ENCODE measurements around the gene ZBTB47.

The ZBTB47 gene

DNA sequence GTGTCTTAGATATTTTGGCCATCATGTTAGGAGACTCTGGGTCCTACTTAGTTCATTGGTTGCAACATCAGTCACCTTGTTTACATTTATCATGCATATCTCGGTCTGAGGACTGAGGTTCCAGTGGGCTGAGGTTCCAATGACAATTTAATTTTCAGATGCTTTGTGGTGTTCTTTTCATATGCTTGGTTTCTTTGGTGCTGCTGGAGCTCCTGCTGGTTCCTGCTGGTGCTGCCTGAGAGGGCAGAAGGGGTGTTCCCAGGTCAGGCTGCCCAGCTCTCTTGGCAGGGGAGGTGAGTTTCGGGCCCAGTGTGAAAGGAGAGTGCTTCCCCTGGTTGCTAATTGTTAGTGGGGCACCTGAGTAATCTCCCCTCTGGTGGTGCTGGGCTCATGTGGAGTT lies 24.9 kb downstream of the ZBTB47 start:
- no peak for TF ChIP-seq EZH2 (IDR thresholded peaks at IDR 0.05; ENCODE audit: borderline replicate concordance, low read depth, low read length, severe bottlenecking)
- TF ChIP-seq, protein P1, sequence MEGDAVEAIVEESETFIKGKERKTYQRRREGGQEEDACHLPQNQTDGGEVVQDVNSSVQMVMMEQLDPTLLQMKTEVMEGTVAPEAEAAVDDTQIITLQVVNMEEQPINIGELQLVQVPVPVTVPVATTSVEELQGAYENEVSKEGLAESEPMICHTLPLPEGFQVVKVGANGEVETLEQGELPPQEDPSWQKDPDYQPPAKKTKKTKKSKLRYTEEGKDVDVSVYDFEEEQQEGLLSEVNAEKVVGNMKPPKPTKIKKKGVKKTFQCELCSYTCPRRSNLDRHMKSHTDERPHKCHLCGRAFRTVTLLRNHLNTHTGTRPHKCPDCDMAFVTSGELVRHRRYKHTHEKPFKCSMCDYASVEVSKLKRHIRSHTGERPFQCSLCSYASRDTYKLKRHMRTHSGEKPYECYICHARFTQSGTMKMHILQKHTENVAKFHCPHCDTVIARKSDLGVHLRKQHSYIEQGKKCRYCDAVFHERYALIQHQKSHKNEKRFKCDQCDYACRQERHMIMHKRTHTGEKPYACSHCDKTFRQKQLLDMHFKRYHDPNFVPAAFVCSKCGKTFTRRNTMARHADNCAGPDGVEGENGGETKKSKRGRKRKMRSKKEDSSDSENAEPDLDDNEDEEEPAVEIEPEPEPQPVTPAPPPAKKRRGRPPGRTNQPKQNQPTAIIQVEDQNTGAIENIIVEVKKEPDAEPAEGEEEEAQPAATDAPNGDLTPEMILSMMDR (IDR thresholded peaks at IDR 0.05; ENCODE audit: borderline replicate concordance, extremely low read depth, low read length, poor library complexity, severe bottlenecking) = no peak
- Histone ChIP-seq H3K36me3 (ENCODE audit: insufficient read depth, low read length) (no peaks in the 10 kb centered on the region), H3K79me2 (ENCODE audit: insufficient read depth, low read length) (no peaks in the 10 kb centered on the region)

DNA sequence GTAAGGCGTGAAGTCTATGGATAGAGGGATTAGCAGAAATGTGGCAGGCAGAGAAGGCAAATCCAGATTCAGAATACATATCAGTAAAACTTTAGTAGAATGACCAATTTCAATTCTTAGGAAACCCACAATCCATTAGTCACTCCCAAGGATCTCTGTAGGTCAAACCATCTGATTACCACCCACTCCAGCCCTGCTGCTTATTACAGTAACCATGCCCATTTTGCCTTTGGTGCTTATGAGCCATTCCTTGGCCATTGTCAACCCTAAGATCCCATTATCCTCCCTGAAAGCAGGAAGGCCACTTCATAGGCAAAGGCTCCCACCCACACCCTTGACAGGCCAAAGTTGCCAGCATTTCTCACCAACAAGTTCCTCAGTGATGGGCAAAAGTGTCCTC lies 26.8 kb downstream of the ZBTB47 start:
- no peaks in the 10 kb centered on the region for H3K79me2 ChIP-seq (ENCODE audit: insufficient read depth, low read length)
- no peak overlapping the region for H3K4me3 ChIP-seq (ENCODE audit: low read depth in 1 of 2, low read length in 2 of 2)
- no peaks in the 10 kb centered on the region for H3K4me1 ChIP-seq (ENCODE audit: insufficient read depth, low read length)
- H3K9me3 ChIP-seq (ENCODE audit: insufficient read depth, low read length, severe bottlenecking) = no peaks in the 10 kb centered on the region
- no peak for ATAC-seq (ENCODE audit: insufficient read depth, low read depth)
- H3K27ac ChIP-seq (ENCODE audit: low read length) = no peak overlapping the region
- no peak overlapping the region for H3K4me2 ChIP-seq (ENCODE audit: insufficient read depth, low read length)
- H4K20me1 ChIP-seq (ENCODE audit: insufficient read depth, low read length) = no peaks in the 10 kb centered on the region
- H2AFZ ChIP-seq (ENCODE audit: low read depth, low read length) = no peak overlapping the region
- no peak for DNase-seq
- peaks cover 7% of the 10 kb centered on the region for H3K27me3 ChIP-seq (ENCODE audit: insufficient read depth, low read length, poor library complexity)
- H3K36me3 ChIP-seq (ENCODE audit: insufficient read depth, low read length) = no peaks in the 10 kb centered on the region
- TF ChIP-seq EZH2 (IDR thresholded peaks at IDR 0.05; ENCODE audit: borderline replicate concordance, low read depth, low read length, severe bottlenecking) = no peak
- TF ChIP-seq, protein P1 (IDR thresholded peaks at IDR 0.05; ENCODE audit: borderline replicate concordance, extremely low read depth, low read length, poor library complexity, severe bottlenecking) = no peak
- no peak overlapping the region for H3K9ac ChIP-seq (ENCODE audit: low read depth, low read length)

More for the DNA sequence above, 24.9 kb downstream of the ZBTB47 start:
- Histone ChIP-seq H3K4me3 (ENCODE audit: low read depth in 1 of 2, low read length in 2 of 2) (no peak overlapping the region), H3K4me1 (ENCODE audit: insufficient read depth, low read length) (no peaks in the 10 kb centered on the region), H2AFZ (ENCODE audit: low read depth, low read length) (no peak overlapping the region), H3K27ac (ENCODE audit: low read length) (no peak overlapping the region), H3K4me2 (ENCODE audit: insufficient read depth, low read length) (no peak overlapping the region), H3K9ac (ENCODE audit: low read depth, low read length) (no peak overlapping the region), H4K20me1 (ENCODE audit: insufficient read depth, low read length) (no peaks in the 10 kb centered on the region), H3K27me3 (ENCODE audit: insufficient read depth, low read length, poor library complexity) (peaks cover 7% of the 10 kb centered on the region), H3K9me3 (ENCODE audit: insufficient read depth, low read length, severe bottlenecking) (no peaks in the 10 kb centered on the region)
- no peak for DNase-seq
- ATAC-seq (ENCODE audit: insufficient read depth, low read depth) = no peak

- no peak for DNase-seq
- Histone ChIP-seq H3K27me3 (ENCODE audit: insufficient read depth, low read length, poor library complexity) (peaks cover 7% of the 10 kb centered on the region), H3K36me3 (ENCODE audit: insufficient read depth, low read length) (no peaks in the 10 kb centered on the region), H4K20me1 (ENCODE audit: insufficient read depth, low read length) (no peaks in the 10 kb centered on the region), H3K9me3 (ENCODE audit: insufficient read depth, low read length, severe bottlenecking) (no peaks in the 10 kb centered on the region), H3K4me2 (ENCODE audit: insufficient read depth, low read length) (no peak overlapping the region), H3K4me3 (ENCODE audit: low read depth in 1 of 2, low read length in 2 of 2) (no peak overlapping the region), H3K27ac (ENCODE audit: low read length) (no peak overlapping the region), H3K79me2 (ENCODE audit: insufficient read depth, low read length) (no peaks in the 10 kb centered on the region), H3K4me1 (ENCODE audit: insufficient read depth, low read length) (no peaks in the 10 kb centered on the region), H2AFZ (ENCODE audit: low read depth, low read length) (no peak overlapping the region), H3K9ac (ENCODE audit: low read depth, low read length) (no peak overlapping the region)
- ATAC-seq (ENCODE audit: insufficient read depth, low read depth) = no peak
- TF ChIP-seq EZH2 (IDR thresholded peaks at IDR 0.05; ENCODE audit: borderline replicate concordance, low read depth, low read length, severe bottlenecking) = no peak
- TF ChIP-seq, protein P1 (IDR thresholded peaks at IDR 0.05; ENCODE audit: borderline replicate concordance, extremely low read depth, low read length, poor library complexity, severe bottlenecking) = no peak
Measured at GRCh38 chr3:42680806-42681205, 27.3 kb downstream of the ZBTB47 start.

Measured in DND-41 (cell line).